GM23248 (cell line): Measurements from ENCODE around the gene TMEM82.

ENCODE experiments used
- EZH2 ChIP-seq: fragments of 200-600 bp; sonication (generic); IDR thresholded peaks from 2 replicates; pipeline ENCODE4 v1.6.1; 2018; ENCODE audit warnings: antibody characterized with exemption, mild to moderate bottlenecking; ENCODE audit not compliant: insufficient read depth, poor library complexity, severe bottlenecking
- EZH2phosphoT487 ChIP-seq: fragments of 200-600 bp; sonication (generic); IDR thresholded peaks from 2 replicates; pipeline ENCODE4 v1.6.1; 2018; ENCODE audit warnings: antibody characterized with exemption, moderate library complexity, mild to moderate bottlenecking, low read depth; ENCODE audit not compliant: insufficient read depth

GRCh38 chr1:15728937-15729657 is 13.2 kb upstream of the TMEM82 start:
- TF ChIP-seq EZH2 = no peak
- TF ChIP-seq EZH2phosphoT487 = no peak
